GM13976 (cell line): Measurements from ENCODE around the gene AGAP1.
"Not testable (repeated sequence)": the region's sequence is repeated elsewhere in the genome, so short reads cannot be mapped to it uniquely, and the experiment has no call there.

Experiments used
- DNase-seq: peaks from one replicate; pipeline ENCODE4 v3.0.0; 2012; ENCODE audit warnings: low spot score
- CTCF ChIP-seq: IDR thresholded peaks from 2 replicates; pipeline ENCODE4 v1.5.1; 2012; ENCODE audit warnings: borderline replicate concordance, mild to moderate bottlenecking; ENCODE audit not compliant: insufficient read depth; ENCODE audit errors: extremely low read depth, missing control alignments, control extremely low read depth
- in situ Hi-C: fragments of 300-500 bp; cut with MboI; formaldehyde crosslinking; loops from one replicate; pipeline ENCODE4 v1.12.0; 2022; ENCODE audit warnings: low sequenced_read_pairs, mixed read lengths, inconsistent platforms; ENCODE audit not compliant: unreplicated experiment

The AGAP1 gene

GRCh38 chr2:235757212-235757611 is 263.4 kb downstream of the AGAP1 start:
- TF ChIP-seq CTCF: no peak
- no peak for DNase-seq
- in situ Hi-C loops: no loop called here

GRCh38 chr2:235757640-235758039 is 263.8 kb downstream of the AGAP1 start:
- in situ Hi-C loops: no loop called here
- TF ChIP-seq CTCF: no peak
- no peak for DNase-seq

GRCh38 chr2:235762832-235763598 is 269.2 kb downstream of the AGAP1 start:
- no peak for TF ChIP-seq CTCF
- no peak for DNase-seq
- in situ Hi-C loops: no loop called here

- DNase-seq: no peak
- in situ Hi-C loops: no loop called here
- TF ChIP-seq CTCF: no peak
Observed at GRCh38 chr2:235763816-235764215, 270.0 kb downstream of the AGAP1 start.

- DNase-seq, in situ Hi-C loops: not testable (repeated sequence)
Observed at GRCh38 chr2:235764478-235764877, 270.6 kb downstream of the AGAP1 start.

- in situ Hi-C loops: no loop called here
- no peak for TF ChIP-seq CTCF
- no peak for DNase-seq
Observed at GRCh38 chr2:235765181-235765820, 271.5 kb downstream of the AGAP1 start.

GRCh38 chr2:235766278-235766677 is 272.4 kb downstream of the AGAP1 start:
- in situ Hi-C loops: no loop called here
- TF ChIP-seq CTCF: peak; percentile 82
- DNase-seq: peak; percentile 78
